ENCODE results near the gene ANAPC10.

DNA sequence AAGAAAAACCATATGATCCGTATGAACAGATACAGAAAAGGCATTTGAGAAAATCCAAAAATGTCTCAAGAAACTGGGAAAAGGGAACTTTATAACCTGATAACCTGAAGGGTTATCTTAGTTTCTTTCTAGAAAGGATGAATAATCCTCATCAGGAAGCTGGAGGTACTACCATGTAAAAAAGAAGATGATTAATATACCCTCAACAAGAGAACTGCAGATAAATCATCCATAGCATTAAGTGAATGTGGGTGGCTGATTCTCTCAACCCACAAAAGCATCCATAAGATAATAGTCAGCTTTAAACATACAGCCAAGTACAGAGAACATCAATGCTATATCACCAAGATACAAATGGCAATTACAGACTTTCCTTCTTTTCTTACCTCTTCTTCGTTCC, 26.4 kb downstream of the ANAPC10 start:
- no peak for TF ChIP-seq EZH2 (IDR thresholded peaks at IDR 0.05; ENCODE audit: borderline replicate concordance, low read length)
- TF ChIP-seq, protein P1, sequence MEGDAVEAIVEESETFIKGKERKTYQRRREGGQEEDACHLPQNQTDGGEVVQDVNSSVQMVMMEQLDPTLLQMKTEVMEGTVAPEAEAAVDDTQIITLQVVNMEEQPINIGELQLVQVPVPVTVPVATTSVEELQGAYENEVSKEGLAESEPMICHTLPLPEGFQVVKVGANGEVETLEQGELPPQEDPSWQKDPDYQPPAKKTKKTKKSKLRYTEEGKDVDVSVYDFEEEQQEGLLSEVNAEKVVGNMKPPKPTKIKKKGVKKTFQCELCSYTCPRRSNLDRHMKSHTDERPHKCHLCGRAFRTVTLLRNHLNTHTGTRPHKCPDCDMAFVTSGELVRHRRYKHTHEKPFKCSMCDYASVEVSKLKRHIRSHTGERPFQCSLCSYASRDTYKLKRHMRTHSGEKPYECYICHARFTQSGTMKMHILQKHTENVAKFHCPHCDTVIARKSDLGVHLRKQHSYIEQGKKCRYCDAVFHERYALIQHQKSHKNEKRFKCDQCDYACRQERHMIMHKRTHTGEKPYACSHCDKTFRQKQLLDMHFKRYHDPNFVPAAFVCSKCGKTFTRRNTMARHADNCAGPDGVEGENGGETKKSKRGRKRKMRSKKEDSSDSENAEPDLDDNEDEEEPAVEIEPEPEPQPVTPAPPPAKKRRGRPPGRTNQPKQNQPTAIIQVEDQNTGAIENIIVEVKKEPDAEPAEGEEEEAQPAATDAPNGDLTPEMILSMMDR (IDR thresholded peaks at IDR 0.05; ENCODE audit: low read length): no peak
